Mesothelial cell of epicardium (in vitro differentiated cells): ENCODE measurements around the gene MX2. TPM values are rescaled to one million over a fixed set of nuclear protein-coding genes. Genes with fewer than 3 reads are reported as not detected.

ENCODE experiments used
- DNase-seq, 2 experiments: peaks; one replicate each; pipeline ENCODE4 v3.0.0; 2021; ENCODE audit warnings: low spot score in 2 of 2; ENCODE audit not compliant: unreplicated experiment in 2 of 2
- H3K27ac Mint-ChIP-seq: 2 replicates; pipeline ENCODE4 v1.8.0; 2021; ENCODE audit warnings: mixed read lengths
- H3K27me3 Mint-ChIP-seq: 2 replicates; pipeline ENCODE4 v1.8.0; 2021; ENCODE audit warnings: low read depth, mixed read lengths
- H3K36me3 Mint-ChIP-seq: 2 replicates; pipeline ENCODE4 v1.8.0; 2021; ENCODE audit warnings: mixed read lengths
- H3K4me1 Mint-ChIP-seq: 2 replicates; pipeline ENCODE4 v1.8.0; 2021; ENCODE audit warnings: mixed read lengths
- H3K4me3 Mint-ChIP-seq: 2 replicates; pipeline ENCODE4 v1.8.0; 2021; ENCODE audit warnings: mild to moderate bottlenecking, moderate library complexity, mixed read lengths
- H3K9me3 Mint-ChIP-seq: 2 replicates; pipeline ENCODE4 v1.8.0; 2021; ENCODE audit warnings: mixed read lengths
- total RNA-seq: library from RNA; stranded (reverse); gene quantifications from 3 replicates; pipeline ENCODE4 v1.2.1, GENCODE V29; 2021
- TF ChIP-seq, protein P1 (sequence below): fragments of 200-600 bp; sonication (generic); IDR thresholded peaks from one replicate; pipeline ENCODE4 v1.5.0; 2021; ENCODE audit warnings: antibody characterized with exemption; ENCODE audit not compliant: unreplicated experiment

MX2 gene
- total RNA-seq, 1 donor from 2014 or later = 3.2 TPM

DNA sequence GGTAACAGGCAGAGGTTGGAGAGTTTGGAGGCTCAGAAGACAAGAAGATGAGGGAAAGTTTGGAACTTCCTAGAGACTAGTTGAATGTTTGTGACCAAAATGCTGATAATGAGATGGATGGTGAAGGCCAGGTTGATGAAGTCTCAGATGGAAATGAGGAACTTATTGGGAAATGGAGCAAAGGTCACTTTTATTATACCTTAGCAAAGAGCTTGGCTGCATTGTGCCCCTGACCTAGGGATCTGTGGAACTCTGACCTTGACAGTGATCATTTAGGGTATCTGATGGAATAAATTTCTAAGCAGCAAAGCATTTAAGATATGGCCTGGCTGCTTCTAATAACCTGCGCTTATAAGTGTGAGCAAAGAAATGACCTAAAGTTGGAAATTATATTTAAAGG is 28.1 kb upstream of the MX2 start:
- DNase-seq = no peak
- Mint-ChIP-seq H3K27ac (no peak overlapping the region), H3K36me3 (no peaks in the 10 kb centered on the region), H3K9me3 (peaks cover 26% of the 10 kb centered on the region), H3K27me3 (peaks cover 7% of the 10 kb centered on the region), H3K4me1 (no peaks in the 10 kb centered on the region), H3K4me3 (no peak overlapping the region)
- TF ChIP-seq, protein P1, sequence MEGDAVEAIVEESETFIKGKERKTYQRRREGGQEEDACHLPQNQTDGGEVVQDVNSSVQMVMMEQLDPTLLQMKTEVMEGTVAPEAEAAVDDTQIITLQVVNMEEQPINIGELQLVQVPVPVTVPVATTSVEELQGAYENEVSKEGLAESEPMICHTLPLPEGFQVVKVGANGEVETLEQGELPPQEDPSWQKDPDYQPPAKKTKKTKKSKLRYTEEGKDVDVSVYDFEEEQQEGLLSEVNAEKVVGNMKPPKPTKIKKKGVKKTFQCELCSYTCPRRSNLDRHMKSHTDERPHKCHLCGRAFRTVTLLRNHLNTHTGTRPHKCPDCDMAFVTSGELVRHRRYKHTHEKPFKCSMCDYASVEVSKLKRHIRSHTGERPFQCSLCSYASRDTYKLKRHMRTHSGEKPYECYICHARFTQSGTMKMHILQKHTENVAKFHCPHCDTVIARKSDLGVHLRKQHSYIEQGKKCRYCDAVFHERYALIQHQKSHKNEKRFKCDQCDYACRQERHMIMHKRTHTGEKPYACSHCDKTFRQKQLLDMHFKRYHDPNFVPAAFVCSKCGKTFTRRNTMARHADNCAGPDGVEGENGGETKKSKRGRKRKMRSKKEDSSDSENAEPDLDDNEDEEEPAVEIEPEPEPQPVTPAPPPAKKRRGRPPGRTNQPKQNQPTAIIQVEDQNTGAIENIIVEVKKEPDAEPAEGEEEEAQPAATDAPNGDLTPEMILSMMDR = no peak

- H3K27me3 Mint-ChIP-seq = no peaks in the 10 kb centered on the region
- TF ChIP-seq, protein P1 = no peak
- no peaks in the 10 kb centered on the region for H3K36me3 Mint-ChIP-seq
- no peak overlapping the region for H3K4me3 Mint-ChIP-seq
- DNase-seq = no peak
- H3K9me3 Mint-ChIP-seq = peaks cover 30% of the 10 kb centered on the region
- H3K4me1 Mint-ChIP-seq = no peaks in the 10 kb centered on the region
- no peak overlapping the region for H3K27ac Mint-ChIP-seq
Measured at GRCh38 chr21:41337515-41337914, 24.3 kb upstream of the MX2 start.

- Mint-ChIP-seq H3K36me3 (no peaks in the 10 kb centered on the region), H3K4me3 (no peak overlapping the region), H3K9me3 (peaks cover 22% of the 10 kb centered on the region), H3K27me3 (peaks cover 2% of the 10 kb centered on the region), H3K27ac (no peak overlapping the region), H3K4me1 (no peaks in the 10 kb centered on the region)
- TF ChIP-seq, protein P1 = no peak
- DNase-seq = no peak
Measured at GRCh38 chr21:41338455-41338854, 23.4 kb upstream of the MX2 start.

GRCh38 chr21:41342035-41342434 is 19.8 kb upstream of the MX2 start:
- Mint-ChIP-seq H3K27me3 (peaks cover 7% of the 10 kb centered on the region), H3K4me3 (no peak overlapping the region), H3K36me3 (no peaks in the 10 kb centered on the region), H3K9me3 (peaks cover 12% of the 10 kb centered on the region), H3K27ac (no peak overlapping the region), H3K4me1 (no peaks in the 10 kb centered on the region)
- TF ChIP-seq, protein P1 = no peak
- no peak for DNase-seq

- no peaks in the 10 kb centered on the region for H3K4me1 Mint-ChIP-seq
- H3K27ac Mint-ChIP-seq = no peak overlapping the region
- H3K4me3 Mint-ChIP-seq = no peak overlapping the region
- TF ChIP-seq, protein P1 = no peak
- H3K27me3 Mint-ChIP-seq = peaks cover 9% of the 10 kb centered on the region
- no peak for DNase-seq
- peaks cover 12% of the 10 kb centered on the region for H3K9me3 Mint-ChIP-seq
- no peaks in the 10 kb centered on the region for H3K36me3 Mint-ChIP-seq
Measured at GRCh38 chr21:41344146-41344545, 17.7 kb upstream of the MX2 start.

- H3K4me1 Mint-ChIP-seq = no peaks in the 10 kb centered on the region
- no peak for DNase-seq
- no peaks in the 10 kb centered on the region for H3K36me3 Mint-ChIP-seq
- H3K4me3 Mint-ChIP-seq = no peak overlapping the region
- peaks cover 9% of the 10 kb centered on the region for H3K27me3 Mint-ChIP-seq
- H3K9me3 Mint-ChIP-seq = peaks cover 12% of the 10 kb centered on the region
- no peak overlapping the region for H3K27ac Mint-ChIP-seq
- TF ChIP-seq, protein P1 = no peak
Measured at GRCh38 chr21:41345356-41345755, 16.5 kb upstream of the MX2 start.
